ENCODE measurements around the gene WNT9A.

WNT9A gene

GRCh38 chr1:227896710-227897655 is 50.7 kb downstream of the WNT9A start:
- DNase-seq = no peak

DNA sequence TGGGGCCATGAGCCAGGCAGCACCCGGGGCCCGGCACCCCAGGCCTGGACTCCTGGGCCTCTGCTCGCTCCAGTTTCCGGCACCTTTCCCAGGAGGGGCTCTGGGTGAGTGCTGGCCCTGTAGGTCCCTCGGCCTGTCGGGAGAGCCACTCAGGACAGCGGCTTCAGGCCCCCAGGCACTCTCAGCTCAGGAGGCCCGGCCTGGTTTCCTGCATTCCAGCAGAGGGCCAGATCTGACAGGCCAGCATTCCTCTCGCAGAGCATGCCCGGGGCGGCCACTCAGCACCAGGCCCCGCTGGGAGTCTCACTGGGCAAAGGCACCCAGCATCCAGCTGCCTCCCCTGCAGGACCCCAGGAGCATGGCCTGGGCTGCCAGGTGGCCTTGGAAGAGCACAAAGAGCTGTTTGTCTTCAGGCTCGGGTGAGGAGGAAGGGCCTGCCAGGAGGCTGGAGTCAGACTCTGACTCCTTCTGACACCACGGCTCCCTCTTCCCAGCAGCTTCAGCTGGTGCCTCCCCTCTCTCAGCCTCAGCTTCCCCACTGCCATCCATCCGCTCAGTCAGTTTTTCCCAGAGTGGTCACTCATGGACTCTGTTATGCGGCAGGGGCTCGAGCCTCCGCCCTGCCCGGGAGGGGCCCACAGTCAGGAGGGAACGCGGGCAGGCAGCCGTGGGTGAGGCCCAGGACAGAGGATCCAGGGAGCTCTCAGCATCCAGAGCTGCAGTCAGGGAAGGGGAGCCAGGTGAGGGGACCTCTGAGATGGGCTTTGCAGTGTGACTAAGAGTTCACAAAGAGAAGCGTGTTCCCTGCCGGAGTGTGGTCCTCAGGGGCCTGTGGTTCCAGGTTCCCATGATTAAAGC is 51.7 kb downstream of the WNT9A start:
- DNase-seq = no peak

DNA sequence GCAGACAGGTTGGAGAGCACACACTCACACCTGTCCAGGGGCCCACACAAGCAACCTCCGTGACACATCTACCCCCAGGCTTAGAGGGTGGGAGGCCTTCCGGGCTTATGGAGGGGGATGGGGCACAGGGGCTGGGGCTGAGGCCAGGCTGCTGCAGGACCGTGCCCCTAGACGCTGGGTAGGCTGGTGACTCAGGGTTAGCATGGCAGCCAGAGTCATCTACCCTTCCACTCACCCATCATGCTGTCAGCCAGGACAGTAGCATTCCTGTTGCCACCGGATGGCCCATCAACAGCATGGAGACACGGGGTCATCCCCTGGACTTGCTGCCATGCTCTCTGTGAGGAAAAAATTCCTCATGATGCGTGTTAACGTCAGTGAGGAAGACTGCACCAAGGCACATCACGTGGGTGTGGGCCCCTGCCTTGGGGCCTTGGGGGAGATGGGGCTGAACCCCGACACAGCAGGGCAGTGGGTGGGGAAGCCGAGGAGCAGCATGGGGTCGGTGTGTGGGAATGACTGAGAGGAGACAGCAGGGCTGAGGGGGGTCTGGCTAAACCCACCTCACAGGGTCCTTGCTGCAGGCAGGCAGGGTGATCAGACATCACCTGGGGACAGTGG is 52.8 kb downstream of the WNT9A start:
- no peak for DNase-seq

DNA sequence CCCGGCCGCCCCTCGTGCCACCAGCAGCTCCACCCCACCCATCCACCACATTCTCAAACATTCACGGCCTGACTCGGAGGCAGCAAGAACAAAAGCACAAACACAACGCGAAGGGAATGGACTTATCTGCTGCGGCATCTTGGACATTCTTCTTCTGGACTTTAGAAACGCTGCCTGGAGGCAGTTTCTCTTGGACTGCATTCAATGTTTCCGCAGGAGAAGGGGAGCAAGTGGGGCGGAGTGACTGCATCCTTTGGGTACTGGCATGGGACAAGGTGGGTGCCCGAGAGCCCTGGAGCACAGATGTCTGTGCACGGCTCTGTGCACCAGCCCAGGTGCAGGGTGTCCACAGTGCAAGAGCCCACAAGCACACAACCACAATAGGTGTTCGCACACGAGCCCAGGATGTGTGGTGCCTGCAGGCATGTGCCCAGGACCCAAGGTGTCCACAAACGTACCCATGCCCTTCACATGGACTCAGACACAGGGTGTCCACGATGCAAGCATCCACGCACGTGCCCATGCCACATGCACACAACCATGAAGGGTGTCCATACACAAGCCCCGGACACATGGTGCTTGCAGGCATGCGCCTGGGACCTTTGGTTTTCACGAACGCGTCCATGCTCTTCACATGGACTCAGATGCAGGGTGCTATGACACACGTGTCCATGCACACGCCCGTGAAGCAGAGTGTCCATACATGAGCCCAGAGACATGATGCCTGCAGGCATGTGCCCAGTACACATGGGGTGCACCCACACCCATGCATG is 53.6 kb downstream of the WNT9A start:
- DNase-seq = no peak

DNA sequence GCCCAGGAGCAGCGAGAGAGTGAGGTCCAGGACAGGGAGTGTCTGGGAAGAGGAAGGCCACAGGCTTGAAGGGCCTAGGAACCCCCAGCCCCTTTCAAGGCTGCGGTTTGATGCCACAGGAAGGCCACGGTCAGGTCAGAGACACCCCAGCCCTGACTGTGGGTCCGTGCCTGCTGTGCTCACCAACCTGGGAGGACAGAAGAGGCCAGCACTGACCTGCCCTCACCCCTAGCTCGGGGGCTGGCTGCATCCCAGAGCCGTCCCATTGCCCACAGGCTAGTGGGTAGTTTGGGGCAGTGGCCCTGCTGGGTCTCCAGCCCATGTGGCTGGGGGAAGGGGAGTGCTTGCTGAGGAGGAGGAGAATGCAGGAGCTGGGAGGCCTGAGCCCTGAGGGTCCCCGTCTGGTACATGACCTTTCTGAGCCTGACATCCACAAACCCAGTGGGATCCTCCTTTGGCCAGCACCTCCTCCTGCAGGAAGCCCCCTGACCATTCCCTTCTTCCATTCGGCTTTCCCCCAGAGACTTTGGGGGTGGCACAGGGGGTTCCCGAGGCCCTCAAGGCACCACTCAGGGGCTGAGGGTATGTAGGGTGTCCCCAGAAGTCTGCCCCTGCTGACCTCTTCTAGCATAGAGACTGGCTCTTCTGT is 54.3 kb downstream of the WNT9A start:
- no peak for DNase-seq

GRCh38 chr1:227892489-227893299 is 55.0 kb downstream of the WNT9A start:
- DNase-seq = no peak

DNA sequence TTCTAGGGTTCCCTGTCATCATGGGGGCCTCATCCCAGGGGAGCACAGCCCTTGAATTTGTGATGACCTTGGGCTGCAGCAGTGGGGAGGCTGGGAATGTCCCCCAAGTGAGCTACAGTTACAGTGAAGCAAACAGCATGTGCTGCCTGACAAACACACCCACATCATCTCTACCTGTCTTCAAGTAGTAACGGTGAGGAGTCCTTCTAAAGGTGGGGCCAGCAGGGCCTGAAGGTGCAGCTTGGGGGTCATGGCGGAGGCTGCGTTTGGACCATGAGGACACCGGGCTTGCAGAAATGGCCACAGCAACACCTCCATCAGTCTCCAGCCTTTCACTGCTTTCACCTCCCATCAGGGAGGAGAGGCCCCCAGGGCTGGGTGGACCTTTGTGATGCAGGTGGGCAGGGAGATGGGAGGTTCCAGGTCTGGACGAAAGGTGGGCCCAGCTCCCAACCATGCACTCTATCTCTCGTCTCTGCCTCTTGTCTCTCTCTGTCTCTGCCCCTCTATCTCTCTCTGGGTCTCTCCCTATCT is 55.7 kb downstream of the WNT9A start:
- DNase-seq = no peak

GRCh38 chr1:227891223-227891954 is 56.3 kb downstream of the WNT9A start:
- DNase-seq = no peak

- DNase-seq = no peak
Observed at GRCh38 chr1:227890451-227891222, 57.1 kb downstream of the WNT9A start.

GRCh38 chr1:227889863-227890405 is 57.8 kb downstream of the WNT9A start:
- no peak for DNase-seq

GRCh38 chr1:227889047-227889862 is 58.5 kb downstream of the WNT9A start:
- no peak for DNase-seq

- no peak for DNase-seq
Observed at GRCh38 chr1:227888404-227889046, 59.2 kb downstream of the WNT9A start.

DNA sequence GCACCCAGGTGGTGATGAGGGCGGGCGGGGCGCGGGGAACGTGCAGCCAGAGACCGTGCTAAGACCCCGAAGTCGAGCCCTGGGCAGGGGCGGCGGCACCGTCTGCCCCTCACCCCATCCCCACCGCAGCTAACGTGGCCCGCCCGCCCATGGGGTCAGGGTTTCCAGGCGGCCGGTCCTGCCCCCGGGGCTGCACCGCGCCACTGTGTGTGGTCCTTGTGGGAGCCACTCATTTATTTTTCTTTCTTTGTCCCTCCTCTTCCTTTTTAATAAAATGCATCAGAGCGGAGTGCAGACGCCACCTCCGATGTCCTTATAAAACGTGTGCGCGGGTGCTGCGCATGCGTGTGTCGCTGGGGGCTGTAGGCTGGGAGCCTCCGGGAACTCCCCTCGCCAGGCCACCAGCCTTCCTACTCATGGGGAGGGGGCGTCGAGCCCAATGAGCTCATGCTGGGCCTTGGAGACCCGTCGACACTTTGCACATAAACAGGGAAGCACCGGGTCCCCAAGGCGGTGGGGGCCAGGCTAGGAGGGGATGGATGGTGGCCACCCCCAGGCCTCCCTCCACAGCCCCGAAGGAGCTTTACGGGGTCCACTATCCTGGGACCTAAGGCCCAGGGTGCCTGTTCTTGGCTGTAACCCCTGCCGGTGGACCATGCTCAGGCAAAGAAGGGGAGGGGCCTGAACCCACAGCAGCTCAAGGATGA is 59.9 kb downstream of the WNT9A start:
- DNase-seq = no peak

GRCh38 chr1:227886993-227887696 is 60.6 kb downstream of the WNT9A start:
- no peak for DNase-seq

- DNase-seq = no peak
Observed at GRCh38 chr1:227886503-227886961, 61.2 kb downstream of the WNT9A start.

Measured in activated CD4-positive, alpha-beta T cell treated with anti-CD3 and anti-CD28 coated beads for 4 hours (primary cell).